Liver (tissue), 9 donors: ENCODE data around the gene TBL1X. TPM values are rescaled to one million over a fixed set of nuclear protein-coding genes. Genes with fewer than 3 reads are reported as not detected.

Source experiments
- DNase-seq: peaks from one replicate; pipeline ENCODE4 v3.0.0-alpha.2; 2017; ENCODE audit warnings: low spot score
- H3K27ac ChIP-seq, 2 donors: one replicate each; pipeline ENCODE4 v1.7.0; 2013; ENCODE audit warnings: inconsistent platforms in 2 of 2, low read length in 2 of 2, control low read depth in 1 of 2, low read depth in 1 of 2, mild to moderate bottlenecking in 1 of 2
- H3K27me3 ChIP-seq, 4 donors: one replicate each; pipeline versions ENCODE4 v1.6.1 to v1.7.0; 2013; ENCODE audit warnings: low read length in 3 of 4, inconsistent platforms in 1 of 4, mild to moderate bottlenecking in 1 of 4, moderate library complexity in 1 of 4; ENCODE audit not compliant: control insufficient read depth in 4 of 4, insufficient read depth in 4 of 4
- H3K36me3 ChIP-seq, 4 donors: one replicate each; pipeline versions ENCODE4 v1.6.1 to v1.7.0; 2013; ENCODE audit warnings: low read length in 3 of 4, mild to moderate bottlenecking in 3 of 4, low read depth in 1 of 4, moderate library complexity in 1 of 4; ENCODE audit not compliant: control insufficient read depth in 4 of 4, insufficient read depth in 3 of 4
- H3K4me1 ChIP-seq, 4 donors: one replicate each; pipeline versions ENCODE4 v1.6.1 to v1.7.0; 2013; ENCODE audit warnings: low read length in 3 of 4, mild to moderate bottlenecking in 3 of 4, moderate library complexity in 1 of 4; ENCODE audit not compliant: control insufficient read depth in 4 of 4, insufficient read depth in 4 of 4
- H3K4me3 ChIP-seq, 3 donors: one replicate each; pipeline versions ENCODE4 v1.6.1 to v1.7.0; 2013; ENCODE audit warnings: low read length in 3 of 3, control low read depth in 1 of 3, low read depth in 1 of 3, mild to moderate bottlenecking in 1 of 3
- H3K9ac ChIP-seq, 2 donors: one replicate each; pipeline ENCODE4 v1.7.0; 2013; ENCODE audit warnings: low read length in 2 of 2, mild to moderate bottlenecking in 2 of 2, moderate library complexity in 2 of 2, control low read depth in 1 of 2, low read depth in 1 of 2
- H3K9me3 ChIP-seq, 4 donors: one replicate each; pipeline versions ENCODE4 v1.6.1 to v1.7.0; 2013; ENCODE audit warnings: low read length in 3 of 4; ENCODE audit not compliant: control insufficient read depth in 4 of 4
- EGR1 ChIP-seq, 2 donors: IDR thresholded peaks; 2 replicates each; pipeline ENCODE4 v1.6.1; 2016 to 2018; ENCODE audit warnings: antibody characterized with exemption in 2 of 2, low read depth in 2 of 2
- FOXA1 ChIP-seq: IDR thresholded peaks from 2 replicates; pipeline ENCODE4 v1.6.1; 2016; ENCODE audit warnings: antibody characterized with exemption
- FOXA2 ChIP-seq: IDR thresholded peaks from 2 replicates; pipeline ENCODE4 v1.6.1; 2016; ENCODE audit warnings: antibody characterized with exemption
- GABPA ChIP-seq, 2 donors: IDR thresholded peaks in 1 of 2; conservative IDR thresholded peaks in 1 of 2; 2 replicates each; pipeline ENCODE4 v1.6.1; 2016; ENCODE audit warnings: antibody characterized with exemption in 2 of 2, mild to moderate bottlenecking in 1 of 2, moderate library complexity in 1 of 2
- HNF4G ChIP-seq: IDR thresholded peaks from 2 replicates; pipeline ENCODE4 v1.6.1; 2016; ENCODE audit warnings: antibody characterized with exemption
- JUND ChIP-seq, 2 donors: IDR thresholded peaks; 2 replicates each; pipeline ENCODE4 v1.6.1; 2016; ENCODE audit warnings: antibody characterized with exemption in 2 of 2
- NR2F2 ChIP-seq: IDR thresholded peaks from 2 replicates; pipeline ENCODE4 v1.6.1; 2016; ENCODE audit warnings: antibody characterized with exemption
- RAD21 ChIP-seq, 2 donors: IDR thresholded peaks; 2 replicates each; pipeline ENCODE4 v1.6.1; 2016; ENCODE audit warnings: antibody characterized with exemption in 2 of 2, mild to moderate bottlenecking in 2 of 2
- RXRA ChIP-seq, 2 donors: IDR thresholded peaks; 2 replicates each; pipeline ENCODE4 v1.6.1; 2017 to 2018; ENCODE audit warnings: antibody characterized with exemption in 2 of 2, mild to moderate bottlenecking in 1 of 2
- SP1 ChIP-seq: IDR thresholded peaks from 2 replicates; pipeline ENCODE4 v1.6.1; 2018; ENCODE audit warnings: antibody characterized with exemption, mild to moderate bottlenecking
- TAF1 ChIP-seq: conservative IDR thresholded peaks from 2 replicates; pipeline ENCODE4 v1.6.1; 2016; ENCODE audit warnings: antibody characterized with exemption, mild to moderate bottlenecking
- YY1 ChIP-seq: IDR thresholded peaks from 2 replicates; pipeline ENCODE4 v1.6.1; 2016; ENCODE audit warnings: antibody characterized with exemption, mild to moderate bottlenecking
- WGBS: extraction: QIAGEN DNeasy Blood & Tissue Kit; methylation state at CpG from one replicate; pipeline ENCODE4 v1.1.7; 2013; 5-methylcytosine and 5-hydroxymethylcytosine counted together
- polyA plus RNA-seq, 2 donors: library from polyadenylated mRNA; stranded (reverse) in 1 of 2; unstranded in 1 of 2; fragments of 200-250 nt in 1 of 2; fragments of >200 nt in 1 of 2; fragmentation: Nextera tagmentation in 1 of 2; extraction: Ambion mirVana in 1 of 2; gene quantifications; one replicate each; pipeline versions ENCODE4 v1.2.1 to v1.2.3, GENCODE V29; 2013 to 2015
- total RNA-seq, 2 donors: library from RNA; depleted of rRNA; stranded (reverse); fragments of >200 nt; gene quantifications; one replicate each; pipeline ENCODE4 v1.2.3, GENCODE V29; 2014
- TF ChIP-seq, protein P1 (sequence below): IDR thresholded peaks from 2 replicates; pipeline ENCODE4 v1.6.1; 2016; ENCODE audit warnings: antibody characterized with exemption
- TF ChIP-seq, protein P2 (sequence below): IDR thresholded peaks from 2 replicates; pipeline ENCODE4 v1.6.1; 2016; ENCODE audit warnings: antibody characterized with exemption
- TF ChIP-seq, protein P3 (sequence below): fragments of 150-350 bp; IDR thresholded peaks from 2 replicates; pipeline ENCODE4 v1.5.1; 2017; ENCODE audit warnings: improper control_type of control experiment, low read depth, low read length; ENCODE audit not compliant: missing input control
- TF ChIP-seq, protein P4 (sequence below): IDR thresholded peaks from 2 replicates; pipeline ENCODE4 v1.6.1; 2016; ENCODE audit warnings: antibody characterized with exemption, mild to moderate bottlenecking
- TF ChIP-seq, protein P5 (sequence below): IDR thresholded peaks from 2 replicates; pipeline ENCODE4 v1.6.1; 2016; ENCODE audit warnings: antibody characterized with exemption
- donor health status: healthy.
- donor health status: healthy.
- donor health status: healthy.
- donor health status: healthy.
- donor health status: healthy.

TBL1X gene
- total and polyA plus RNA-seq, 4 donors: 11.2 to 15.1 (median 11.8) TPM

DNA sequence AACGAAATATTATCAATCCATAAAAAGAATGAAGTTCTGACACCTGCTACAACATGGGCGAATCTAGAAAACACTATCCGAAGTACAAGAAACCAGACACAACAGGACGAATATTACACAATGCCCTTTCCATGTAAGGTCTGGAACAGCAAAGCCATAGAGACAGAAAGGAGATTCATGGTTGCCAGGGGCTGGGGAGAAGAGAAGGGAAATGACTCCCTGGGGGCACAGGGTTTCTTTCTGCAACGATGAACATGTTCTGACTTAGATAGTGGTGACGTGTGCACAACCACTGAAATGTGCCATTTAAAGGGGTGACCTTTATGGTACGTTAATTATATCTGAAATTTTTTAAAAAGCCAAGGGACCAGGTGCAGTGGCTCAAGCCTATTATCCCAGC, 272.5 kb downstream of the TBL1X start:
- WGBS: 92% methylated on average over 7 of the region's 7 CpGs
- no peak overlapping the region for H3K9ac ChIP-seq
- no peaks in the 10 kb centered on the region for H3K36me3 ChIP-seq
- H3K9me3 ChIP-seq: peaks cover 0 to 7% (median 3%) of the 10 kb centered on the region in 4 donors
- H3K4me1 ChIP-seq: no peaks in the 10 kb centered on the region
- no peak overlapping the region for H3K27ac ChIP-seq
- TF ChIP-seq HNF4G (no peak), FOXA2 (no peak)
- TF ChIP-seq, protein P1, sequence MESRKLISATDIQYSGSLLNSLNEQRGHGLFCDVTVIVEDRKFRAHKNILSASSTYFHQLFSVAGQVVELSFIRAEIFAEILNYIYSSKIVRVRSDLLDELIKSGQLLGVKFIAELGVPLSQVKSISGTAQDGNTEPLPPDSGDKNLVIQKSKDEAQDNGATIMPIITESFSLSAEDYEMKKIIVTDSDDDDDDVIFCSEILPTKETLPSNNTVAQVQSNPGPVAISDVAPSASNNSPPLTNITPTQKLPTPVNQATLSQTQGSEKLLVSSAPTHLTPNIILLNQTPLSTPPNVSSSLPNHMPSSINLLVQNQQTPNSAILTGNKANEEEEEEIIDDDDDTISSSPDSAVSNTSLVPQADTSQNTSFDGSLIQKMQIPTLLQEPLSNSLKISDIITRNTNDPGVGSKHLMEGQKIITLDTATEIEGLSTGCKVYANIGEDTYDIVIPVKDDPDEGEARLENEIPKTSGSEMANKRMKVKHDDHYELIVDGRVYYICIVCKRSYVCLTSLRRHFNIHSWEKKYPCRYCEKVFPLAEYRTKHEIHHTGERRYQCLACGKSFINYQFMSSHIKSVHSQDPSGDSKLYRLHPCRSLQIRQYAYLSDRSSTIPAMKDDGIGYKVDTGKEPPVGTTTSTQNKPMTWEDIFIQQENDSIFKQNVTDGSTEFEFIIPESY: no peak
- H3K27me3 ChIP-seq: no peaks in the 10 kb centered on the region
- no peak for DNase-seq
- H3K4me3 ChIP-seq: no peak overlapping the region

DNA sequence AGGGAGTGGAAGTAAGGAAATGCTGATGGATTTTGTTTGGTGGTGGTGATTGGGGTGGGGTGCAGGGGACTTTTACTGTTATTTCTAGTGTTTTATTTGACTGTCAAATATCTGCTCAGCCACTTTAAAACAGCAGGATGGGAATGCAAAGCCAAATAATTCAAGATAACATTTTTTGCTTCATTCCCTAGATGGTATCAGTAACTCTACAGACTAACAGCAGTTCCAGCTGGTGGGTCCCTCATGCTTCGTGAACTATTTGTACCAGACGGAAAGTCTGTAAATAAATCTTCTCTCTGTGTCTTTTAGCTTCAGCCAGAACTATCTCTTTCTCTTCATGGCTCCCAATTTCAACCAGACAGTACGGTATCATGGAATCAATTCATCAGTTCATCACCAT, 273.3 kb downstream of the TBL1X start:
- Histone ChIP-seq H3K36me3 (no peaks in the 10 kb centered on the region), H3K27ac (no peak overlapping the region), H3K27me3 (no peaks in the 10 kb centered on the region), H3K9ac (no peak overlapping the region), H3K9me3 (peaks cover 0 to 3% (median under 1%) of the 10 kb centered on the region in 4 donors), H3K4me1 (no peaks in the 10 kb centered on the region), H3K4me3 (no peak overlapping the region)
- WGBS: 78% methylated on average over 3 of the region's 3 CpGs
- DNase-seq: no peak
- no peak for TF ChIP-seq SP1
- TF ChIP-seq, protein P1: no peak
- TF ChIP-seq JUND (IDR thresholded peaks at IDR 0.05): no peak
- TF ChIP-seq, protein P2, sequence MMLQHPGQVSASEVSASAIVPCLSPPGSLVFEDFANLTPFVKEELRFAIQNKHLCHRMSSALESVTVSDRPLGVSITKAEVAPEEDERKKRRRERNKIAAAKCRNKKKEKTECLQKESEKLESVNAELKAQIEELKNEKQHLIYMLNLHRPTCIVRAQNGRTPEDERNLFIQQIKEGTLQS: no peak
- no peak for TF ChIP-seq YY1
- TF ChIP-seq, protein P3, sequence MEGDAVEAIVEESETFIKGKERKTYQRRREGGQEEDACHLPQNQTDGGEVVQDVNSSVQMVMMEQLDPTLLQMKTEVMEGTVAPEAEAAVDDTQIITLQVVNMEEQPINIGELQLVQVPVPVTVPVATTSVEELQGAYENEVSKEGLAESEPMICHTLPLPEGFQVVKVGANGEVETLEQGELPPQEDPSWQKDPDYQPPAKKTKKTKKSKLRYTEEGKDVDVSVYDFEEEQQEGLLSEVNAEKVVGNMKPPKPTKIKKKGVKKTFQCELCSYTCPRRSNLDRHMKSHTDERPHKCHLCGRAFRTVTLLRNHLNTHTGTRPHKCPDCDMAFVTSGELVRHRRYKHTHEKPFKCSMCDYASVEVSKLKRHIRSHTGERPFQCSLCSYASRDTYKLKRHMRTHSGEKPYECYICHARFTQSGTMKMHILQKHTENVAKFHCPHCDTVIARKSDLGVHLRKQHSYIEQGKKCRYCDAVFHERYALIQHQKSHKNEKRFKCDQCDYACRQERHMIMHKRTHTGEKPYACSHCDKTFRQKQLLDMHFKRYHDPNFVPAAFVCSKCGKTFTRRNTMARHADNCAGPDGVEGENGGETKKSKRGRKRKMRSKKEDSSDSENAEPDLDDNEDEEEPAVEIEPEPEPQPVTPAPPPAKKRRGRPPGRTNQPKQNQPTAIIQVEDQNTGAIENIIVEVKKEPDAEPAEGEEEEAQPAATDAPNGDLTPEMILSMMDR: no peak
- TF ChIP-seq FOXA1: no peak
- TF ChIP-seq, protein P4, sequence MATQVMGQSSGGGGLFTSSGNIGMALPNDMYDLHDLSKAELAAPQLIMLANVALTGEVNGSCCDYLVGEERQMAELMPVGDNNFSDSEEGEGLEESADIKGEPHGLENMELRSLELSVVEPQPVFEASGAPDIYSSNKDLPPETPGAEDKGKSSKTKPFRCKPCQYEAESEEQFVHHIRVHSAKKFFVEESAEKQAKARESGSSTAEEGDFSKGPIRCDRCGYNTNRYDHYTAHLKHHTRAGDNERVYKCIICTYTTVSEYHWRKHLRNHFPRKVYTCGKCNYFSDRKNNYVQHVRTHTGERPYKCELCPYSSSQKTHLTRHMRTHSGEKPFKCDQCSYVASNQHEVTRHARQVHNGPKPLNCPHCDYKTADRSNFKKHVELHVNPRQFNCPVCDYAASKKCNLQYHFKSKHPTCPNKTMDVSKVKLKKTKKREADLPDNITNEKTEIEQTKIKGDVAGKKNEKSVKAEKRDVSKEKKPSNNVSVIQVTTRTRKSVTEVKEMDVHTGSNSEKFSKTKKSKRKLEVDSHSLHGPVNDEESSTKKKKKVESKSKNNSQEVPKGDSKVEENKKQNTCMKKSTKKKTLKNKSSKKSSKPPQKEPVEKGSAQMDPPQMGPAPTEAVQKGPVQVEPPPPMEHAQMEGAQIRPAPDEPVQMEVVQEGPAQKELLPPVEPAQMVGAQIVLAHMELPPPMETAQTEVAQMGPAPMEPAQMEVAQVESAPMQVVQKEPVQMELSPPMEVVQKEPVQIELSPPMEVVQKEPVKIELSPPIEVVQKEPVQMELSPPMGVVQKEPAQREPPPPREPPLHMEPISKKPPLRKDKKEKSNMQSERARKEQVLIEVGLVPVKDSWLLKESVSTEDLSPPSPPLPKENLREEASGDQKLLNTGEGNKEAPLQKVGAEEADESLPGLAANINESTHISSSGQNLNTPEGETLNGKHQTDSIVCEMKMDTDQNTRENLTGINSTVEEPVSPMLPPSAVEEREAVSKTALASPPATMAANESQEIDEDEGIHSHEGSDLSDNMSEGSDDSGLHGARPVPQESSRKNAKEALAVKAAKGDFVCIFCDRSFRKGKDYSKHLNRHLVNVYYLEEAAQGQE: no peak
- TF ChIP-seq TAF1: no peak
- TF ChIP-seq, protein P5, sequence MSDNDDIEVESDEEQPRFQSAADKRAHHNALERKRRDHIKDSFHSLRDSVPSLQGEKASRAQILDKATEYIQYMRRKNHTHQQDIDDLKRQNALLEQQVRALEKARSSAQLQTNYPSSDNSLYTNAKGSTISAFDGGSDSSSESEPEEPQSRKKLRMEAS: no peak
- no peak for TF ChIP-seq FOXA2
- TF ChIP-seq HNF4G: no peak
- no peak for TF ChIP-seq EGR1 (IDR thresholded peaks at IDR 0.05; ENCODE audit: low read depth in 2 of 2)
- TF ChIP-seq GABPA (IDR thresholded peaks at IDR 0.05 in 1 of 2, conservative IDR thresholded peaks at IDR 0.05 in 1 of 2): no peak
- TF ChIP-seq RAD21 (IDR thresholded peaks at IDR 0.05): no peak
- TF ChIP-seq RXRA (IDR thresholded peaks at IDR 0.05): no peak
- no peak for TF ChIP-seq NR2F2
